ENCODE measurements around the gene PPARD.
A peak's percentile ranks its signal among the peaks of the same experiment; 100 is the strongest.

PPARD gene

GRCh38 chr6:35400901-35401311 lies 58.5 kb downstream of the PPARD start:
- TF ChIP-seq CTCF (conservative IDR thresholded peaks at IDR 0.05; ENCODE audit: control insufficient read depth, insufficient read depth, low read depth, low read length), result no peak
- H3K4me3 ChIP-seq (ENCODE audit: control insufficient read depth, low read depth, low read length), result no peak overlapping the region
- DNase-seq (ENCODE audit: low read depth), result peak; percentile 43

- DNase-seq (ENCODE audit: low read depth), result no peak
- TF ChIP-seq CTCF (conservative IDR thresholded peaks at IDR 0.05; ENCODE audit: control insufficient read depth, insufficient read depth, low read depth, low read length), result no peak
- H3K4me3 ChIP-seq (ENCODE audit: control insufficient read depth, low read depth, low read length), result no peak overlapping the region
These were observed 59.2 kb downstream of the PPARD start for GRCh38 chr6:35401514-35401913.

GRCh38 chr6:35402136-35402855 lies 59.9 kb downstream of the PPARD start:
- no peak overlapping the region for H3K4me3 ChIP-seq (ENCODE audit: control insufficient read depth, low read depth, low read length)
- no peak for TF ChIP-seq CTCF (conservative IDR thresholded peaks at IDR 0.05; ENCODE audit: control insufficient read depth, insufficient read depth, low read depth, low read length)
- no peak for DNase-seq (ENCODE audit: low read depth)

- no peak for DNase-seq (ENCODE audit: low read depth)
- no peak overlapping the region for H3K4me3 ChIP-seq (ENCODE audit: control insufficient read depth, low read depth, low read length)
- no peak for TF ChIP-seq CTCF (conservative IDR thresholded peaks at IDR 0.05; ENCODE audit: control insufficient read depth, insufficient read depth, low read depth, low read length)
These were observed 60.5 kb downstream of the PPARD start for GRCh38 chr6:35402856-35403191.

- TF ChIP-seq CTCF (conservative IDR thresholded peaks at IDR 0.05; ENCODE audit: control insufficient read depth, insufficient read depth, low read depth, low read length), result no peak
- no peak for DNase-seq (ENCODE audit: low read depth)
- no peak overlapping the region for H3K4me3 ChIP-seq (ENCODE audit: control insufficient read depth, low read depth, low read length)
These were observed 61.4 kb downstream of the PPARD start for GRCh38 chr6:35403544-35404442.

- TF ChIP-seq CTCF (conservative IDR thresholded peaks at IDR 0.05; ENCODE audit: control insufficient read depth, insufficient read depth, low read depth, low read length), result no peak
- DNase-seq (ENCODE audit: low read depth), result no peak
- no peak overlapping the region for H3K4me3 ChIP-seq (ENCODE audit: control insufficient read depth, low read depth, low read length)
These were observed 64.5 kb downstream of the PPARD start for GRCh38 chr6:35406711-35407485.

Data from fibroblast of mammary gland (primary cell).